HEK293 (cell line): ENCODE results near the gene FOXN1.

Experiments used
- ATF2 ChIP-seq: fragments of 450-650 bp; formaldehyde crosslinking; IDR thresholded peaks from 2 replicates; pipeline ENCODE4 v1.5.1; 2016; ENCODE audit warnings: missing biosample characterization, missing genetic modification characterization, low read depth
- TF ChIP-seq, protein P1 (sequence below): fragments of 450-650 bp; formaldehyde crosslinking; IDR thresholded peaks from 2 replicates; pipeline ENCODE4 v1.5.1; 2016; ENCODE audit warnings: missing biosample characterization, missing genetic modification characterization

- no peak for TF ChIP-seq ATF2 (tag by site-specific recombination)
- TF ChIP-seq, protein P1, sequence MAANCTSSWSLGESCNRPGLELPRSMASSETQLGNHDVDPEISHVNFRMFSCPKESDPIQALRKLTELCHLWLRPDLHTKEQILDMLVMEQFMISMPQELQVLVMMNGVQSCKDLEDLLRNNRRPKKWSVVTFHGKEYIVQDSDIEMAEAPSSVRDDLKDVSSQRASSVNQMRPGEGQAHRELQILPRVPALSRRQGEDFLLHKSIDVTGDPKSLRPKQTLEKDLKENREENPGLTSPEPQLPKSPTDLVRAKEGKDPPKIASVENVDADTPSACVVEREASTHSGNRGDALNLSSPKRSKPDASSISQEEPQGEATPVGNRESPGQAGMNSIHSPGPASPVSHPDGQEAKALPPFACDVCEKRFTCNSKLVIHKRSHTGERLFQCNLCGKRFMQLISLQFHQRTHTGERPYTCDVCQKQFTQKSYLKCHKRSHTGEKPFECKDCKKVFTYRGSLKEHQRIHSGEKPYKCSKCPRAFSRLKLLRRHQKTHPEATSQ (tag by site-specific recombination), result no peak
Observed at GRCh38 chr17:28471531-28472342, 34.4 kb upstream of the FOXN1 start.
